IMR-90 (cell line): ENCODE measurements around the gene GPR153. TPM values are rescaled to one million over a fixed set of nuclear protein-coding genes. Genes with fewer than 3 reads are reported as not detected.

ENCODE experiments used
- ATAC-seq: fragments of 200-7000 bp; cut with Tn5 transposase; 2 replicates; pipeline ENCODE4 v1.9.1; 2020; ENCODE audit warnings: low read depth, mild to moderate bottlenecking, moderate library complexity
- BruUV-seq: library from RNA; stranded (reverse); fragments of 400-500 nt; replicated peaks from 2 replicates; lab custom pipeline; 2021; lab: Mats Ljungman, UMichigan
- CTCF ChIA-PET: fragments of 300-600 bp; formaldehyde crosslinking; extraction: SDS; loops from one replicate; lab custom pipeline; 2021; ENCODE audit warnings: antibody characterized with exemption; lab: Yijun Ruan, JAX
- POLR2A ChIA-PET: fragments of 300-600 bp; sonication (Branson Sonifier 250); formaldehyde crosslinking; loops from one replicate; lab custom pipeline; 2022; ENCODE audit warnings: antibody characterized with exemption; ENCODE audit not compliant: unreplicated experiment; lab: Charles Lee
- DNase-seq: peaks from one replicate; pipeline ENCODE4 v3.0.0; 2013
- H2AFZ ChIP-seq: replicated peaks from 2 replicates; pipeline ENCODE3; 2013; ENCODE audit warnings: low read length, mild to moderate bottlenecking; ENCODE audit not compliant: poor library complexity
- H2AK5ac ChIP-seq: 2 replicates; pipeline ENCODE4 v1.6.1; 2013; ENCODE audit warnings: low read depth, low read length, inconsistent platforms
- H2AK9ac ChIP-seq: replicated peaks from 2 replicates; pipeline ENCODE3; 2013; ENCODE audit warnings: mild to moderate bottlenecking, low read depth, low read length, moderate library complexity; ENCODE audit not compliant: poor library complexity
- H2BK120ac ChIP-seq: 2 replicates; pipeline ENCODE4 v1.6.1; 2013; ENCODE audit warnings: low read depth, low read length, inconsistent platforms
- H2BK15ac ChIP-seq: 3 replicates; pipeline ENCODE4 v1.6.1; 2013; ENCODE audit warnings: low read depth, low read length, inconsistent platforms
- H2BK20ac ChIP-seq: 2 replicates; pipeline ENCODE4 v1.6.1; 2013; ENCODE audit warnings: low read depth, mild to moderate bottlenecking, inconsistent platforms, low read length, moderate library complexity
- H2BK5ac ChIP-seq: 2 replicates; pipeline ENCODE4 v1.6.1; 2013; ENCODE audit warnings: mild to moderate bottlenecking, low read depth, low read length, inconsistent platforms; ENCODE audit not compliant: poor library complexity, severe bottlenecking
- H3K14ac ChIP-seq: replicated peaks from 2 replicates; pipeline ENCODE4 v1.6.1; 2013; ENCODE audit warnings: low read depth, low read length, inconsistent platforms
- H3K18ac ChIP-seq: 2 replicates; pipeline ENCODE4 v1.6.1; 2013; ENCODE audit warnings: low read depth, low read length, control low read depth
- H3K23ac ChIP-seq: 2 replicates; pipeline ENCODE4 v1.6.1; 2013; ENCODE audit warnings: low read depth, low read length, inconsistent platforms
- H3K27ac ChIP-seq: 2 replicates; pipeline ENCODE4 v1.5.1; 2013; ENCODE audit warnings: mild to moderate bottlenecking, control low read depth, low read length; ENCODE audit not compliant: insufficient read depth
- H3K27me3 ChIP-seq: 2 replicates; pipeline ENCODE4 v1.6.1; 2013; ENCODE audit warnings: low read length; ENCODE audit not compliant: control insufficient read depth, insufficient read depth
- H3K36me3 ChIP-seq: 2 replicates; pipeline ENCODE4 v1.6.1; 2013; ENCODE audit warnings: low read length, mixed read lengths; ENCODE audit not compliant: control insufficient read depth, insufficient read depth
- H3K4ac ChIP-seq: 2 replicates; pipeline ENCODE4 v1.6.1; 2013; ENCODE audit warnings: low read depth, low read length, inconsistent platforms
- H3K4me1 ChIP-seq: 2 replicates; pipeline ENCODE4 v1.6.1; 2013; ENCODE audit warnings: low read length, mixed read lengths; ENCODE audit not compliant: control insufficient read depth, insufficient read depth
- H3K4me2 ChIP-seq: 2 replicates; pipeline ENCODE4 v1.6.1; 2013; ENCODE audit warnings: low read depth, mild to moderate bottlenecking, control low read depth, low read length, moderate library complexity
- H3K4me3 ChIP-seq: 2 replicates; pipeline ENCODE4 v1.5.1; 2013; ENCODE audit warnings: low read depth, mild to moderate bottlenecking, control low read depth, low read length, moderate library complexity; ENCODE audit not compliant: insufficient read depth
- H3K56ac ChIP-seq: 2 replicates; pipeline ENCODE4 v1.6.1; 2013; ENCODE audit warnings: low read length, inconsistent platforms; ENCODE audit not compliant: insufficient read depth; ENCODE audit errors: extremely low read depth
- H3K79me1 ChIP-seq, 2 experiments: 2 replicates each; pipeline ENCODE4 v1.6.1; 2013; ENCODE audit warnings: low read length in 2 of 2, inconsistent platforms in 1 of 2, low read depth in 1 of 2
- H3K9ac ChIP-seq: 2 replicates; pipeline ENCODE4 v1.6.1; 2013; ENCODE audit warnings: low read depth, low read length, control low read depth
- H3K9me1 ChIP-seq: 2 replicates; pipeline ENCODE4 v1.6.1; 2013; ENCODE audit warnings: low read length, inconsistent platforms; ENCODE audit not compliant: insufficient read depth
- H3K9me3 ChIP-seq: 2 replicates; pipeline ENCODE4 v1.6.1; 2013; ENCODE audit warnings: low read length; ENCODE audit not compliant: control insufficient read depth, insufficient read depth
- H4K20me1 ChIP-seq: 2 replicates; pipeline ENCODE4 v1.6.1; 2013; ENCODE audit warnings: low read length, inconsistent platforms; ENCODE audit not compliant: insufficient read depth
- H4K5ac ChIP-seq: 2 replicates; pipeline ENCODE4 v1.6.1; 2013; ENCODE audit warnings: mild to moderate bottlenecking, low read depth, low read length, control low read depth
- H4K8ac ChIP-seq, 2 experiments: 2 replicates each; pipeline ENCODE4 v1.6.1; 2013; ENCODE audit warnings: low read depth in 2 of 2, low read length in 2 of 2, control low read depth in 1 of 2, inconsistent platforms in 1 of 2
- H4K91ac ChIP-seq: 2 replicates; pipeline ENCODE4 v1.6.1; 2013; ENCODE audit warnings: low read depth, low read length, inconsistent platforms; ENCODE audit not compliant: insufficient read depth
- CEBPB ChIP-seq: IDR thresholded peaks from 2 replicates; pipeline ENCODE4 v1.6.1; 2012; ENCODE audit warnings: low read depth, low read length, improper control_type of control experiment
- MXI1 ChIP-seq: IDR thresholded peaks from 2 replicates; pipeline ENCODE4 v1.6.1; 2012; ENCODE audit warnings: low read depth, mild to moderate bottlenecking, low read length, moderate library complexity, borderline replicate concordance
- NFE2L2 ChIP-seq: fragments of 150-350 bp; IDR thresholded peaks from 2 replicates; pipeline ENCODE4 v1.6.1; 2016; ENCODE audit warnings: low read depth, mild to moderate bottlenecking, low read length
- RCOR1 ChIP-seq: IDR thresholded peaks from 2 replicates; pipeline ENCODE4 v1.6.1; 2012; ENCODE audit warnings: mild to moderate bottlenecking, low read length, improper control_type of control experiment; ENCODE audit not compliant: insufficient replicate concordance
- RFX5 ChIP-seq: IDR thresholded peaks from 2 replicates; pipeline ENCODE4 v1.8.0; 2012; ENCODE audit warnings: low read depth, mild to moderate bottlenecking, low read length, moderate library complexity
- WGBS, 2 experiments: methylation state at CpG; one replicate each; pipeline versions ENCODE4 v1.1.5 to v1.1.7; 2013; ENCODE audit warnings: missing lambda C conversion rate in 2 of 2; ENCODE audit not compliant: insufficient read length in 1 of 2; ENCODE audit errors: extremely low coverage in 2 of 2; 5-methylcytosine and 5-hydroxymethylcytosine counted together
- dilution Hi-C: fragments of 300-500 bp; cut with HindIII; formaldehyde crosslinking; loops from one replicate; pipeline ENCODE4 v1.14.3; 2018; ENCODE audit warnings: low sequenced_read_pairs; ENCODE audit not compliant: unreplicated experiment
- in situ Hi-C: fragments of 300-500 bp; cut with MboI; formaldehyde crosslinking; loops from 3 replicates; pipeline ENCODE4 v1.14.3; 2019; ENCODE audit warnings: low sequenced_read_pairs, inconsistent platforms, mixed read lengths
- intact Hi-C: fragments of 100-400 bp; cut with micrococcal nuclease; formaldehyde crosslinking; loops from 2 replicates; pipeline ENCODE4 v1.10.0; 2022
- polyA plus RNA-seq, 3 experiments: library from polyadenylated mRNA; depleted of rRNA; stranded (reverse); fragments of >200 nt; gene quantifications; 2 replicates each; pipeline ENCODE4 v1.2.3, GENCODE V29; 2012; ENCODE audit warnings: low replicate concordance in 1 of 3
- total RNA-seq: library from RNA; depleted of rRNA; stranded (reverse); fragments of >200 nt; gene quantifications from 2 replicates; pipeline ENCODE4 v1.2.3, GENCODE V29; 2012
- TF ChIP-seq, protein P1 (sequence below): conservative IDR thresholded peaks from 2 replicates; pipeline ENCODE4 v1.5.1; 2012; ENCODE audit warnings: mild to moderate bottlenecking, low read depth, low read length, improper control_type of control experiment
- TF ChIP-seq, protein P2 (sequence below): fragments of 150-350 bp; IDR thresholded peaks from 2 replicates; pipeline ENCODE4 v1.6.1; 2016; ENCODE audit warnings: low read depth, mild to moderate bottlenecking, low read length, moderate library complexity, borderline replicate concordance

Gene GPR153
- total and polyA plus RNA-seq, 2 of the 4 experiments (the other 2 are of a cell fraction) = 1.8 to 5.2 TPM

DNA sequence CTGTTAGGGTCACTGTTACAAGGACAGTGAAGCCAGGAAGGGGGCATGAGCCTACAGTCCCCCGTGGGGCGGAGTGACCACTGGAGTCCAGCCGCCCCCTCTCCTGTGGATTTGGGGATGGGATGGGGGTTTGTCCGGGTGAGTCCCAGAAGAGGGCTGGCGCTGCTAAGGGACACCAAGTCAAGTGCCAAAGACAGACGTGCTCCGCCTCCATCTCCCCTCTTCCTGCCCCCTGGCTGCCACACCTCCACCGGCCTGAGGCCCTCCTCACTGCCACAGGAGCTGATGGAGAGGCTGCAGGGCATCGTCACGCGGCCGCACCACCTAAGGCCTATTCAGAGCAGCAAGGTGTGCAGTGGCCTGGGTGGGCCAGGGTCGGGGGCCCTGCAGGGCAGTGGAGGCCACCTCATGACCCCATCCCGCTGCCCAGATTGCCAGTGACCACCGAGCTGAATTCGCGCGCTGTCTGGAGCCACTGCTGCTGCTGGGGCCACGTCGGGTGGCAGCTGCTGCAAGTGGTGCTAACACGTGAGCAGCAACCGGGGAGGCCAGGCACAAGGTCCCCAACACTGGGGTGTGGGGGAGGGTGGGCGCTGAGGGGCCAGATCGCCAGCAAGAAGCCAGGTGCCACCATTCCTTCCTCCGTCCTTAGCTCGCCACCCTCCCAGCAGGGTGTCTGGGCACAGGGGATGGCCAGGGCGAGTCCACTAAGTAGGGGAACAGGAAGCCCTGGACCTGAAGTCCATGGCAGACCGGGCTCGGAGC lies 50.1 kb downstream of the GPR153 start (continued):
- TF ChIP-seq RFX5 = no peak

DNA sequence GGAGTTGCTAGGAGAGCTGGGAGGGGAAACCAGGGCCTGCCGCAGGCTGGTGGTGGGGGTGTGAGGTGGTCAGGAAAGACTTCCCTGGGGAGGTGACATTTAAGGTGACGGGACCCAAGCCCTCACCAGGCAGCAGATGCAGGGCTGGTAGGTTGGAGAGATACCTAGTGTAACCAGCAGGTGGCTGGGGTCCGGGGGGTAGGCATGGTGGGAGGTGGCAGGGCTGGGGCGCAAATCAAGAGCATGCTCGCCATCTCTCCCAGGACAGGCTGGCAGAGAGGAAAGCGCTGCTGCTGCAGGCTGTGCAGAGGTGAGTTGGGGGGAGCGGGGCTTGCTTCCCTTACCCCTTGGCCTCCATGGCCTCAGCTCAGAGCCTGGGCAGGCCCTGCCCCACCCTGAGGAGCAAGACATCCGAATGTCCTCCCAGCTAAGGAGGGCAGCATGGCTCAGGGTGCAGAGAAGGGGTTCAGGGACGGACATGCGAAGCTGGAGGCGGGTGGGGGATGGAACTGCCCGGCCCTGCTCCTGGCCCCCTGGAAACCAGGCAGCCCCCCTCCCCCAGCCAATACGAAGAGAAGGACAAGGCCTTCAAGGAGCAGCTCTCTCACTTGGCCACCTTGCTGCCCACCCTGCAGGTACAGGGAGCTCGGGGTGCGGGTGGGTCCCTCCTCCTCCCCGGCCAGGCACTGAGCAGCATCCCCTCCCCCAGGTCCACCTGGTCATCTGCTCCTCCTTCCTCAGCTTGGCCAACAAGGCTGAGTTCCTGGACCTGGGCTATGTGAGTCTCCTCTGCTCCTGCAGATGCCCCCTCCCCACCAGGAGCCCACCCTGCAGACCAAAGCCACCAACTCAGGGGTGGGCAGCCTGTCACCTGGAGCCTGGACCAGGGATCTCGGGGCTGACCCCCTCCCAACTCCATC lies 51.0 kb downstream of the GPR153 start:
- Histone ChIP-seq H3K4me3 (peak overlapping the region; percentile 49), H3K9me1 (peaks cover 2% of the 10 kb centered on the region; the same call in 1 of the 2 replicates), H2AK5ac (peak overlapping the region; percentile 62; the same call in 1 of the 2 replicates), H2BK20ac (no peak overlapping the region), H2BK120ac (no peak overlapping the region), H3K4me1 (peaks cover 7% of the 10 kb centered on the region; the same call in 1 of the 2 replicates), H4K5ac (peak overlapping the region; percentile 56), H3K79me1 (no peaks in the 10 kb centered on the region; a peak in 1 of 4 replicates), H3K4me2 (peak overlapping the region; percentile 65; the same call in 1 of the 2 replicates), H2AK9ac (peak overlapping the region; percentile 94), H4K20me1 (no peaks in the 10 kb centered on the region; the same call in 1 of the 2 replicates), H3K18ac (no peak overlapping the region), H3K14ac (no peak overlapping the region), H2BK15ac (no peak overlapping the region), H4K91ac (no peak overlapping the region), H3K9me3 (no peaks in the 10 kb centered on the region), H3K27ac (no peak overlapping the region), H2AFZ (peak overlapping the region; percentile 92), H3K9ac (0 out of 2 replicates have a peak overlapping the region, but pooled peaks have one; percentile 18), H4K8ac (peak overlapping the region; percentile 71 to 79; a peak in 2 of 4 replicates), H3K27me3 (no peaks in the 10 kb centered on the region; the same call in 1 of the 2 replicates), H3K4ac (0 out of 2 replicates have a peak overlapping the region, but pooled peaks have one; percentile 65), H2BK5ac (no peak overlapping the region), H3K23ac (no peak overlapping the region), H3K36me3 (no peaks in the 10 kb centered on the region), H3K56ac (no peak overlapping the region)
- ChIA-PET POLR2A (no interaction called here), CTCF (no interaction called here)
- in situ Hi-C loops = no loop called here
- intact Hi-C loops = no loop called here
- no peak for TF ChIP-seq RCOR1
- TF ChIP-seq, protein P1, sequence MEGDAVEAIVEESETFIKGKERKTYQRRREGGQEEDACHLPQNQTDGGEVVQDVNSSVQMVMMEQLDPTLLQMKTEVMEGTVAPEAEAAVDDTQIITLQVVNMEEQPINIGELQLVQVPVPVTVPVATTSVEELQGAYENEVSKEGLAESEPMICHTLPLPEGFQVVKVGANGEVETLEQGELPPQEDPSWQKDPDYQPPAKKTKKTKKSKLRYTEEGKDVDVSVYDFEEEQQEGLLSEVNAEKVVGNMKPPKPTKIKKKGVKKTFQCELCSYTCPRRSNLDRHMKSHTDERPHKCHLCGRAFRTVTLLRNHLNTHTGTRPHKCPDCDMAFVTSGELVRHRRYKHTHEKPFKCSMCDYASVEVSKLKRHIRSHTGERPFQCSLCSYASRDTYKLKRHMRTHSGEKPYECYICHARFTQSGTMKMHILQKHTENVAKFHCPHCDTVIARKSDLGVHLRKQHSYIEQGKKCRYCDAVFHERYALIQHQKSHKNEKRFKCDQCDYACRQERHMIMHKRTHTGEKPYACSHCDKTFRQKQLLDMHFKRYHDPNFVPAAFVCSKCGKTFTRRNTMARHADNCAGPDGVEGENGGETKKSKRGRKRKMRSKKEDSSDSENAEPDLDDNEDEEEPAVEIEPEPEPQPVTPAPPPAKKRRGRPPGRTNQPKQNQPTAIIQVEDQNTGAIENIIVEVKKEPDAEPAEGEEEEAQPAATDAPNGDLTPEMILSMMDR = 0 out of 2 replicates have a peak, but pooled peaks have one; percentile 4
- TF ChIP-seq CEBPB = no peak
- TF ChIP-seq, protein P2, sequence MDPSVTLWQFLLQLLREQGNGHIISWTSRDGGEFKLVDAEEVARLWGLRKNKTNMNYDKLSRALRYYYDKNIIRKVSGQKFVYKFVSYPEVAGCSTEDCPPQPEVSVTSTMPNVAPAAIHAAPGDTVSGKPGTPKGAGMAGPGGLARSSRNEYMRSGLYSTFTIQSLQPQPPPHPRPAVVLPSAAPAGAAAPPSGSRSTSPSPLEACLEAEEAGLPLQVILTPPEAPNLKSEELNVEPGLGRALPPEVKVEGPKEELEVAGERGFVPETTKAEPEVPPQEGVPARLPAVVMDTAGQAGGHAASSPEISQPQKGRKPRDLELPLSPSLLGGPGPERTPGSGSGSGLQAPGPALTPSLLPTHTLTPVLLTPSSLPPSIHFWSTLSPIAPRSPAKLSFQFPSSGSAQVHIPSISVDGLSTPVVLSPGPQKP = no peak
- TF ChIP-seq MXI1 = no peak
- TF ChIP-seq NFE2L2 = no peak
- 92% methylated on average over 2 of the region's 17 CpGs; no CpG with 5 or more reads in 1 of the 2 experiments for WGBS, 2 experiments
- dilution Hi-C loops = no loop called here
- DNase-seq (no peak), ATAC-seq (no peak)
- BruUV-seq = no TSS peak
